Chondrocyte (in vitro differentiated cells): Measurements from ENCODE around the gene TIMM23. TPM values are rescaled to one million over a fixed set of nuclear protein-coding genes. Genes with fewer than 3 reads are reported as not detected.

Experiments used
- DNase-seq: peaks from one replicate; pipeline ENCODE4 v3.0.0; 2021; ENCODE audit warnings: mixed read lengths, low spot score
- H3K27ac Mint-ChIP-seq: one replicate; pipeline ENCODE4 v1.8.0; 2021; ENCODE audit warnings: mild to moderate bottlenecking, moderate library complexity, mixed read lengths; ENCODE audit not compliant: unreplicated experiment
- H3K27me3 Mint-ChIP-seq: 2 replicates; pipeline ENCODE4 v1.8.0; 2021; ENCODE audit warnings: low read depth, mixed read lengths
- H3K36me3 Mint-ChIP-seq: 2 replicates; pipeline ENCODE4 v1.8.0; 2021; ENCODE audit warnings: low read depth, mixed read lengths
- H3K4me1 Mint-ChIP-seq: 2 replicates; pipeline ENCODE4 v1.8.0; 2021; ENCODE audit warnings: low read depth, mild to moderate bottlenecking, mixed read lengths
- H3K4me3 Mint-ChIP-seq: one replicate; pipeline ENCODE4 v1.8.0; 2021; ENCODE audit warnings: mild to moderate bottlenecking, moderate library complexity, mixed read lengths; ENCODE audit not compliant: unreplicated experiment
- H3K9me3 Mint-ChIP-seq: 2 replicates; pipeline ENCODE4 v1.8.0; 2021; ENCODE audit warnings: low read depth, mixed read lengths
- total RNA-seq: library from RNA; stranded (reverse); gene quantifications from 3 replicates; pipeline ENCODE4 v1.2.1, GENCODE V29; 2021
- TF ChIP-seq, protein P1 (sequence below): fragments of 200-600 bp; sonication (generic); IDR thresholded peaks from 2 replicates; pipeline ENCODE4 v1.5.0; 2021; ENCODE audit warnings: antibody characterized with exemption, mild to moderate bottlenecking, moderate library complexity

TIMM23 gene
- total RNA-seq, 1 donor from 2014 or later: 60.2 TPM

- H3K4me3 Mint-ChIP-seq: no peak overlapping the region
- TF ChIP-seq, protein P1, sequence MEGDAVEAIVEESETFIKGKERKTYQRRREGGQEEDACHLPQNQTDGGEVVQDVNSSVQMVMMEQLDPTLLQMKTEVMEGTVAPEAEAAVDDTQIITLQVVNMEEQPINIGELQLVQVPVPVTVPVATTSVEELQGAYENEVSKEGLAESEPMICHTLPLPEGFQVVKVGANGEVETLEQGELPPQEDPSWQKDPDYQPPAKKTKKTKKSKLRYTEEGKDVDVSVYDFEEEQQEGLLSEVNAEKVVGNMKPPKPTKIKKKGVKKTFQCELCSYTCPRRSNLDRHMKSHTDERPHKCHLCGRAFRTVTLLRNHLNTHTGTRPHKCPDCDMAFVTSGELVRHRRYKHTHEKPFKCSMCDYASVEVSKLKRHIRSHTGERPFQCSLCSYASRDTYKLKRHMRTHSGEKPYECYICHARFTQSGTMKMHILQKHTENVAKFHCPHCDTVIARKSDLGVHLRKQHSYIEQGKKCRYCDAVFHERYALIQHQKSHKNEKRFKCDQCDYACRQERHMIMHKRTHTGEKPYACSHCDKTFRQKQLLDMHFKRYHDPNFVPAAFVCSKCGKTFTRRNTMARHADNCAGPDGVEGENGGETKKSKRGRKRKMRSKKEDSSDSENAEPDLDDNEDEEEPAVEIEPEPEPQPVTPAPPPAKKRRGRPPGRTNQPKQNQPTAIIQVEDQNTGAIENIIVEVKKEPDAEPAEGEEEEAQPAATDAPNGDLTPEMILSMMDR: no peak
- DNase-seq: no peak
- H3K27me3 Mint-ChIP-seq: no peaks in the 10 kb centered on the region
- peaks cover 4% of the 10 kb centered on the region for H3K4me1 Mint-ChIP-seq
- no peak overlapping the region for H3K27ac Mint-ChIP-seq
- H3K36me3 Mint-ChIP-seq: peaks cover 36% of the 10 kb centered on the region
- H3K9me3 Mint-ChIP-seq: peaks cover 1% of the 10 kb centered on the region
Measured at GRCh38 chr10:46002916-46003693, 30.8 kb downstream of the TIMM23 start.

GRCh38 chr10:46004963-46005362 lies 32.7 kb downstream of the TIMM23 start:
- Mint-ChIP-seq H3K4me1 (peaks cover 4% of the 10 kb centered on the region), H3K36me3 (peaks cover 37% of the 10 kb centered on the region), H3K4me3 (no peak overlapping the region), H3K27me3 (no peaks in the 10 kb centered on the region), H3K9me3 (peaks cover 4% of the 10 kb centered on the region), H3K27ac (no peak overlapping the region)
- TF ChIP-seq, protein P1: no peak
- no peak for DNase-seq

DNA sequence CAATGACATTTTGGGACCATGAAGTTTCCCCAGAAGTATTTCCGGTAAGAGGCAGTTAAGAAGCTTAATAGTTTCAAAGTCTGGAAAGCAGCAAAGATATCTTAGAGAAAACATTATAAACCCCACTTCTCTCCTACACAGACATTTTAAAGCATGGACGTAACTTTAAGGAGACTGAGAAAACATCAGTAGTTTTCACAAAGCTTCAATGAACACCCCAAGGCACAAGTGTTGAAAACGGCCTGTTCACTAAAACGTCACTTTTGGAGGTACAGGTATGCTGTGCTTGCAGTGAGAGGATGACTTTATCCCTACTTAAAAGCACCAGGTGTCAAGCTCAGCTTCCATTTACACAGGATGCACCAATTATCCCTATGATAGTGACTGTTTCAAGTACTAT lies 33.1 kb downstream of the TIMM23 start:
- peak overlapping the region; percentile 32 for H3K27ac Mint-ChIP-seq
- peaks cover 38% of the 10 kb centered on the region for H3K36me3 Mint-ChIP-seq
- TF ChIP-seq, protein P1: no peak
- H3K27me3 Mint-ChIP-seq: no peaks in the 10 kb centered on the region
- H3K4me1 Mint-ChIP-seq: peaks cover 4% of the 10 kb centered on the region
- peaks cover 4% of the 10 kb centered on the region for H3K9me3 Mint-ChIP-seq
- DNase-seq: no peak
- H3K4me3 Mint-ChIP-seq: no peak overlapping the region

- Mint-ChIP-seq H3K4me1 (peaks cover 4% of the 10 kb centered on the region), H3K9me3 (peaks cover 4% of the 10 kb centered on the region), H3K27me3 (no peaks in the 10 kb centered on the region), H3K4me3 (no peak overlapping the region), H3K27ac (no peak overlapping the region), H3K36me3 (peaks cover 45% of the 10 kb centered on the region)
- TF ChIP-seq, protein P1: no peak
- no peak for DNase-seq
Measured at GRCh38 chr10:46006219-46006618, 33.9 kb downstream of the TIMM23 start.

DNA sequence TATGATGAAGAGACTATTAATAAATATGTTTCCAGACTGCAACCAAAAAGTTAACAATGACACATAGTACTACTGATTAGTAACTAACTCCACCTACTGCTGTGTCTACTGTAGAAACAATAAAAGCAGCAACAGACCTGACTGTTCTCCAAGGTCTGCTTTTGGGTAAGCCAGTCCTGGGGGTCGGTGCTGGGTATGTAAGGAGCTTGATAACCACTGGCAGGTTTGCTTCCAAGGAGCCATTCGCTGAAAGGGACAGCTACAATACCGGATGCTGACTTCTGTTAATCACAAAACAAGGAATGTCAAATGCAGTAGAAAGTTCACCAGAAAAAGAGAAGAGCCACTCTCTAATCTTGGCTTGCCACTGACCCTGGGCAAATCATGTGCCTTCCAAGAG lies 40.5 kb downstream of the TIMM23 start:
- H3K9me3 Mint-ChIP-seq: peaks cover 4% of the 10 kb centered on the region
- DNase-seq: no peak
- H3K4me1 Mint-ChIP-seq: peaks cover 8% of the 10 kb centered on the region
- no peaks in the 10 kb centered on the region for H3K27me3 Mint-ChIP-seq
- TF ChIP-seq, protein P1: no peak
- H3K27ac Mint-ChIP-seq: no peak overlapping the region
- peaks cover 42% of the 10 kb centered on the region for H3K36me3 Mint-ChIP-seq
- no peak overlapping the region for H3K4me3 Mint-ChIP-seq
